Uterus (tissue), 4 donors: Measurements from ENCODE around the gene TRIM46. TPM values are rescaled to one million over a fixed set of nuclear protein-coding genes. Genes with fewer than 3 reads are reported as not detected.

Experiments used
- DNase-seq, 2 donors: peaks; one replicate each; pipeline ENCODE4 v3.0.0-alpha.2; 2019 to 2020
- H3K27ac ChIP-seq, 2 donors: fragments of 200-600 bp; sonication (generic); 1 replicate in 1 of 2; 2 replicates in 1 of 2; pipeline ENCODE4 v1.5.1; 2016 to 2018
- H3K27me3 ChIP-seq, 2 donors: fragments of 200-600 bp; sonication (generic); one replicate each; pipeline ENCODE4 v1.5.1; 2018 to 2019; ENCODE audit warnings: control low read depth in 1 of 2
- H3K36me3 ChIP-seq, 2 donors: fragments of 200-600 bp; sonication (generic); one replicate each; pipeline ENCODE4 v1.5.1; 2019; ENCODE audit warnings: control low read depth in 1 of 2
- H3K4me1 ChIP-seq, 2 donors: fragments of 200-600 bp; sonication (generic); one replicate each; pipeline ENCODE4 v1.5.1; 2018 to 2019; ENCODE audit warnings: control low read depth in 1 of 2
- H3K4me3 ChIP-seq, 2 donors: fragments of 200-600 bp; sonication (generic); 1 replicate in 1 of 2; 2 replicates in 1 of 2; pipeline ENCODE4 v1.5.1; 2018 to 2019; ENCODE audit warnings: mild to moderate bottlenecking in 1 of 2
- H3K9me3 ChIP-seq, 2 donors: fragments of 200-600 bp; sonication (generic); one replicate each; pipeline ENCODE4 v1.5.1; 2019; ENCODE audit warnings: control low read depth in 1 of 2
- CTCF ChIP-seq, 4 experiments: fragments of 200-600 bp in 2 of 4; fragments of 450-650 bp in 2 of 4; sonication (generic) in 2 of 4; IDR thresholded peaks; one replicate each; pipeline ENCODE4 v1.5.1; 2016 to 2019; ENCODE audit warnings: antibody characterized with exemption in 4 of 4, mild to moderate bottlenecking in 2 of 4, moderate library complexity in 1 of 4
- POLR2A ChIP-seq, 2 donors: fragments of 450-650 bp; IDR thresholded peaks; one replicate each; pipeline ENCODE4 v1.6.1; 2016; ENCODE audit warnings: antibody characterized with exemption in 2 of 2, mild to moderate bottlenecking in 1 of 2, moderate library complexity in 1 of 2
- intact Hi-C: fragments of 100-400 bp; cut with DNase I; formaldehyde crosslinking; loops from one replicate; pipeline ENCODE4 v1.15.1; 2023; ENCODE audit warnings: low total_unique reads
- total RNA-seq, 4 donors: library from RNA; depleted of rRNA in 3 of 4; stranded (reverse); fragments of >200 nt in 3 of 4; gene quantifications; one replicate each; pipeline versions ENCODE4 v1.1.0 to v1.2.4, GENCODE V29; 2014 to 2023
- donor health status: DM: yes; HTN: yes; CAD: no.

The TRIM46 gene
- 1 to 10 TPM in 3 of 4 donors, under 1 TPM in 1; 0.26 to 4.6 (median 2.5) TPM for total RNA-seq

GRCh38 chr1:155173478-155174323, at the start of gene TRIM46:
Gene TRIM46 (plus strand): TSS chr1:155173849. CDS start chr1:155173967, 118 bp downstream.
- Histone ChIP-seq H3K27ac (peak within 1 kb of the TSS; percentile 89 to 95), H3K27me3 (no peaks in the 10 kb centered on the region), H3K4me1 (peaks cover 0 to 4% of the 10 kb centered on the region in 2 donors), H3K4me3 (peak within 1 kb of the TSS; percentile 79 to 90), H3K36me3 (no peaks in the 10 kb centered on the region), H3K9me3 (no peaks in the 10 kb centered on the region)
- intact Hi-C loops = no loop called here
- TF ChIP-seq POLR2A (IDR thresholded peaks at IDR 0.05) = no peak
- no peak for TF ChIP-seq CTCF (IDR thresholded peaks at IDR 0.05)
- no peak for DNase-seq

GRCh38 chr1:155124503-155125463, 48.9 kb upstream of the TRIM46 start:
- Histone ChIP-seq H3K36me3 (no peaks in the 10 kb centered on the region), H3K27me3 (no peaks in the 10 kb centered on the region), H3K27ac (peak overlapping the region in 1 of 2 donors; percentile 14), H3K4me1 (peaks cover 0 to 20% of the 10 kb centered on the region in 2 donors), H3K9me3 (no peaks in the 10 kb centered on the region), H3K4me3 (no peak overlapping the region)
- TF ChIP-seq CTCF (IDR thresholded peaks at IDR 0.05) (no peak), POLR2A (IDR thresholded peaks at IDR 0.05) (no peak)
- DNase-seq = no peak
- intact Hi-C loops = no loop called here

- Histone ChIP-seq H3K4me3 (no peak overlapping the region), H3K27ac (peak overlapping the region; percentile 52 to 74)
- TF ChIP-seq POLR2A (IDR thresholded peaks at IDR 0.05) (no peak), CTCF (IDR thresholded peaks at IDR 0.05) (no peak)
Measured at GRCh38 chr1:155125511-155125945, 48.1 kb upstream of the TRIM46 start.

GRCh38 chr1:155125946-155126555, 47.6 kb upstream of the TRIM46 start:
- Histone ChIP-seq H3K36me3 (no peaks in the 10 kb centered on the region), H3K9me3 (no peaks in the 10 kb centered on the region), H3K27me3 (no peaks in the 10 kb centered on the region), H3K4me1 (peaks cover 0 to 23% of the 10 kb centered on the region in 2 donors), H3K27ac (peak overlapping the region; percentile 52 to 74), H3K4me3 (peak overlapping the region; percentile 62)
- intact Hi-C loops = no loop called here
- TF ChIP-seq POLR2A (IDR thresholded peaks at IDR 0.05) (no peak), CTCF (IDR thresholded peaks at IDR 0.05) (no peak)
- peak; percentile 65 to 75 for DNase-seq

More at GRCh38 chr1:155125511-155125945, 48.1 kb upstream of the TRIM46 start:
- no peak for DNase-seq
- no peaks in the 10 kb centered on the region for H3K36me3 ChIP-seq
- H3K9me3 ChIP-seq = no peaks in the 10 kb centered on the region
- intact Hi-C loops = no loop called here
- H3K27me3 ChIP-seq = no peaks in the 10 kb centered on the region
- H3K4me1 ChIP-seq = peaks cover 0 to 23% of the 10 kb centered on the region in 2 donors
